ENCODE results near the gene ALX3. TPM values are rescaled to one million over a fixed set of nuclear protein-coding genes. Genes with fewer than 3 reads are reported as not detected.

Gene ALX3
- total and polyA plus RNA-seq, 2 of the 4 experiments (the other 2 are of a cell fraction): not detected

DNA sequence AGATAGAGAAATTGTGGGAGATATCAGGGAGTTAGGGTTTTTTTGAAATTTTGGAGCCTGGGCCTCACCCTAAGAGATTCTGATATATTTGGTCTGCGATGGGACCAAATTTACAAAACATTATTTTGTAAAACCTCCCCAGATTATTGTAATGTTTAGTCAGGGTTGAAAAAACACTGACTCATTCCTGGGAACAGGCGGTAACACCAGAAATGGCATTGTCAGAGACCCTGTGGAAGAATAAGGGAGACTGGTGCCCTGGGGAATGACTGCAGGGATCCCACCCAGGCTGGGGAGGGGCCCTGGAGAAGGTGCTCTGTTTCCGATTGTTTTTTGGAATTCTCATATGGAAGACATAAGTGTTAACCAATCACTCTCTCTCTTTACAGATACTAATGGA, 49.2 kb downstream of the ALX3 start:
- Histone ChIP-seq H3K23ac (ENCODE audit: low read depth, low read length) (no peak overlapping the region), H3K9me1 (ENCODE audit: insufficient read depth, low read length) (peaks cover 8% of the 10 kb centered on the region), H3K27ac (ENCODE audit: insufficient read depth, low read length) (no peak overlapping the region), H3K4ac (ENCODE audit: low read depth, low read length) (no peak overlapping the region), H3K79me1 (ENCODE audit: low read depth in 1 of 2, low read length in 2 of 2) (peaks cover 0 to 5% of the 10 kb centered on the region in 2 experiments; a peak in 1 of 4 replicates), H3K4me1 (ENCODE audit: control insufficient read depth, insufficient read depth, low read length) (no peaks in the 10 kb centered on the region), H4K8ac (ENCODE audit: low read depth in 2 of 2, low read length in 2 of 2) (no peak overlapping the region), H3K36me3 (ENCODE audit: control insufficient read depth, insufficient read depth, low read length) (peaks cover 58% of the 10 kb centered on the region), H2BK5ac (ENCODE audit: low read depth, low read length, poor library complexity, severe bottlenecking) (no peak overlapping the region), H2BK20ac (ENCODE audit: low read depth, low read length) (no peak overlapping the region), H2AFZ (replicated peaks; ENCODE audit: low read length, poor library complexity) (no peak overlapping the region), H4K5ac (ENCODE audit: low read depth, low read length) (no peak overlapping the region), H4K20me1 (ENCODE audit: insufficient read depth, low read length) (no peaks in the 10 kb centered on the region), H3K9ac (ENCODE audit: low read depth, low read length) (no peak overlapping the region), H3K4me2 (ENCODE audit: low read depth, low read length) (no peak overlapping the region), H3K27me3 (ENCODE audit: control insufficient read depth, insufficient read depth, low read length) (no peaks in the 10 kb centered on the region), H3K14ac (replicated peaks; ENCODE audit: low read depth, low read length) (no peak overlapping the region), H3K18ac (ENCODE audit: low read depth, low read length) (no peak overlapping the region), H4K91ac (ENCODE audit: insufficient read depth, low read depth, low read length) (no peak overlapping the region), H3K56ac (ENCODE audit: extremely low read depth, insufficient read depth, low read length) (no peak overlapping the region), H3K9me3 (ENCODE audit: control insufficient read depth, insufficient read depth, low read length) (no peaks in the 10 kb centered on the region), H2AK5ac (ENCODE audit: low read depth, low read length) (no peak overlapping the region), H2AK9ac (replicated peaks; ENCODE audit: low read depth, low read length, poor library complexity) (no peak overlapping the region), H2BK120ac (ENCODE audit: low read depth, low read length) (no peak overlapping the region), H3K4me3 (ENCODE audit: insufficient read depth, low read depth, low read length) (no peak overlapping the region), H2BK15ac (ENCODE audit: low read depth, low read length) (no peak overlapping the region)
- ATAC-seq (ENCODE audit: low read depth): no peak
- in situ Hi-C loops (cut with MboI; ENCODE audit: low sequenced_read_pairs) (no loop called here), intact Hi-C loops (cut with micrococcal nuclease) (no loop called here), dilution Hi-C loops (cut with HindIII; ENCODE audit: low sequenced_read_pairs, unreplicated experiment) (no loop called here)
- TF ChIP-seq CEBPB (IDR thresholded peaks at IDR 0.05; ENCODE audit: low read depth, low read length): no peak
- no peak for TF ChIP-seq SMC3 (IDR thresholded peaks at IDR 0.05; ENCODE audit: low read depth, low read length)
- TF ChIP-seq RCOR1 (IDR thresholded peaks at IDR 0.05; ENCODE audit: insufficient replicate concordance, low read length): no peak
- TF ChIP-seq FOS (IDR thresholded peaks at IDR 0.05; ENCODE audit: low read depth, low read length): no peak
- no peak for TF ChIP-seq BHLHE40 (IDR thresholded peaks at IDR 0.05; ENCODE audit: low read depth, low read length)
- TF ChIP-seq, protein P1, sequence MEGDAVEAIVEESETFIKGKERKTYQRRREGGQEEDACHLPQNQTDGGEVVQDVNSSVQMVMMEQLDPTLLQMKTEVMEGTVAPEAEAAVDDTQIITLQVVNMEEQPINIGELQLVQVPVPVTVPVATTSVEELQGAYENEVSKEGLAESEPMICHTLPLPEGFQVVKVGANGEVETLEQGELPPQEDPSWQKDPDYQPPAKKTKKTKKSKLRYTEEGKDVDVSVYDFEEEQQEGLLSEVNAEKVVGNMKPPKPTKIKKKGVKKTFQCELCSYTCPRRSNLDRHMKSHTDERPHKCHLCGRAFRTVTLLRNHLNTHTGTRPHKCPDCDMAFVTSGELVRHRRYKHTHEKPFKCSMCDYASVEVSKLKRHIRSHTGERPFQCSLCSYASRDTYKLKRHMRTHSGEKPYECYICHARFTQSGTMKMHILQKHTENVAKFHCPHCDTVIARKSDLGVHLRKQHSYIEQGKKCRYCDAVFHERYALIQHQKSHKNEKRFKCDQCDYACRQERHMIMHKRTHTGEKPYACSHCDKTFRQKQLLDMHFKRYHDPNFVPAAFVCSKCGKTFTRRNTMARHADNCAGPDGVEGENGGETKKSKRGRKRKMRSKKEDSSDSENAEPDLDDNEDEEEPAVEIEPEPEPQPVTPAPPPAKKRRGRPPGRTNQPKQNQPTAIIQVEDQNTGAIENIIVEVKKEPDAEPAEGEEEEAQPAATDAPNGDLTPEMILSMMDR (conservative IDR thresholded peaks at IDR 0.05; ENCODE audit: low read depth, low read length): no peak
- no peak for TF ChIP-seq RFX5 (IDR thresholded peaks at IDR 0.05; ENCODE audit: low read depth, low read length)
- TF ChIP-seq CHD1 (IDR thresholded peaks at IDR 0.05; ENCODE audit: low read depth, low read length): no peak
- TF ChIP-seq NFE2L2 (IDR thresholded peaks at IDR 0.05; ENCODE audit: low read depth, low read length): no peak
- TF ChIP-seq, protein P2, sequence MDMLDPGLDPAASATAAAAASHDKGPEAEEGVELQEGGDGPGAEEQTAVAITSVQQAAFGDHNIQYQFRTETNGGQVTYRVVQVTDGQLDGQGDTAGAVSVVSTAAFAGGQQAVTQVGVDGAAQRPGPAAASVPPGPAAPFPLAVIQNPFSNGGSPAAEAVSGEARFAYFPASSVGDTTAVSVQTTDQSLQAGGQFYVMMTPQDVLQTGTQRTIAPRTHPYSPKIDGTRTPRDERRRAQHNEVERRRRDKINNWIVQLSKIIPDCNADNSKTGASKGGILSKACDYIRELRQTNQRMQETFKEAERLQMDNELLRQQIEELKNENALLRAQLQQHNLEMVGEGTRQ (IDR thresholded peaks at IDR 0.05; ENCODE audit: low read depth, low read length): no peak
- TF ChIP-seq, protein P3, sequence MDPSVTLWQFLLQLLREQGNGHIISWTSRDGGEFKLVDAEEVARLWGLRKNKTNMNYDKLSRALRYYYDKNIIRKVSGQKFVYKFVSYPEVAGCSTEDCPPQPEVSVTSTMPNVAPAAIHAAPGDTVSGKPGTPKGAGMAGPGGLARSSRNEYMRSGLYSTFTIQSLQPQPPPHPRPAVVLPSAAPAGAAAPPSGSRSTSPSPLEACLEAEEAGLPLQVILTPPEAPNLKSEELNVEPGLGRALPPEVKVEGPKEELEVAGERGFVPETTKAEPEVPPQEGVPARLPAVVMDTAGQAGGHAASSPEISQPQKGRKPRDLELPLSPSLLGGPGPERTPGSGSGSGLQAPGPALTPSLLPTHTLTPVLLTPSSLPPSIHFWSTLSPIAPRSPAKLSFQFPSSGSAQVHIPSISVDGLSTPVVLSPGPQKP (IDR thresholded peaks at IDR 0.05; ENCODE audit: borderline replicate concordance, low read depth, low read length): no peak
- no peak for TF ChIP-seq MAZ (IDR thresholded peaks at IDR 0.05; ENCODE audit: borderline replicate concordance, low read depth, low read length)
- TF ChIP-seq RAD21 (IDR thresholded peaks at IDR 0.05; ENCODE audit: low read length): no peak
- TF ChIP-seq POLR2A (IDR thresholded peaks at IDR 0.05; ENCODE audit: low read depth, low read length): no peak
- no peak for TF ChIP-seq MXI1 (IDR thresholded peaks at IDR 0.05; ENCODE audit: borderline replicate concordance, low read depth, low read length)
- no peak for TF ChIP-seq MAFK (IDR thresholded peaks at IDR 0.05; ENCODE audit: low read depth, low read length)
- POLR2A ChIA-PET (ENCODE audit: unreplicated experiment): no interaction called here
- BruUV-seq (replicated peaks): no TSS peak
- DNase-seq: no peak
- 80% methylated on average over 1 of the region's 3 CpGs; no CpG with 5 or more reads in 1 of the 2 experiments for WGBS, 2 experiments (ENCODE audit: extremely low coverage in 2 of 2, insufficient read length in 1 of 2)
- CTCF ChIA-PET: interaction anchor here (0.9 kb wide), 1 partner anchor 8 kb away, joined by 3 read pairs; no protein-coding TSS in a partner anchor
